ENCODE measurements around the gene ARHGEF17.

Gene ARHGEF17

GRCh38 chr11:73383249-73384124 is 75.4 kb downstream of the ARHGEF17 start:
- DNase-seq = no peak

- no peak for DNase-seq
Measured at GRCh38 chr11:73384125-73384441, 76.0 kb downstream of the ARHGEF17 start.

- DNase-seq = no peak
Measured at GRCh38 chr11:73384531-73384871, 76.4 kb downstream of the ARHGEF17 start.

- no peak for DNase-seq
Measured at GRCh38 chr11:73384872-73385689, 77.0 kb downstream of the ARHGEF17 start.

GRCh38 chr11:73386016-73386415 is 77.9 kb downstream of the ARHGEF17 start:
- DNase-seq = no peak

- no peak for DNase-seq
Measured at GRCh38 chr11:73386546-73386945, 78.5 kb downstream of the ARHGEF17 start.

- DNase-seq = no peak
Measured at GRCh38 chr11:73387594-73388264, 79.7 kb downstream of the ARHGEF17 start.

GRCh38 chr11:73388265-73389133 is 80.4 kb downstream of the ARHGEF17 start:
- no peak for DNase-seq

- DNase-seq = no peak
Measured at GRCh38 chr11:73389134-73389525, 81.1 kb downstream of the ARHGEF17 start.

- DNase-seq = no peak
Measured at GRCh38 chr11:73389916-73390315, 81.8 kb downstream of the ARHGEF17 start.

- DNase-seq = no peak
Measured at GRCh38 chr11:73390601-73391565, 82.8 kb downstream of the ARHGEF17 start.

GRCh38 chr11:73391665-73392064 is 83.6 kb downstream of the ARHGEF17 start:
- no peak for DNase-seq

GRCh38 chr11:73392108-73393010 is 84.3 kb downstream of the ARHGEF17 start:
- DNase-seq = no peak

- DNase-seq = no peak
Measured at GRCh38 chr11:73393011-73393380, 84.9 kb downstream of the ARHGEF17 start.

GRCh38 chr11:73393479-73394415 is 85.7 kb downstream of the ARHGEF17 start:
- DNase-seq = peak; percentile 84

GRCh38 chr11:73394416-73395296 is 86.6 kb downstream of the ARHGEF17 start:
- no peak for DNase-seq

GRCh38 chr11:73395297-73396208 is 87.5 kb downstream of the ARHGEF17 start:
- no peak for DNase-seq

Measured in activated CD8-positive, alpha-beta memory T cell treated with anti-CD3 and anti-CD28 coated beads for 24 hours (primary cell).